ENCODE measurements around the gene FMNL1. TPM values are rescaled to one million over a fixed set of nuclear protein-coding genes. Genes with fewer than 3 reads are reported as not detected.
A peak's percentile ranks its signal among the peaks of the same experiment; 100 is the strongest.

The FMNL1 gene
- total RNA-seq, 1 donor from 2014 or later: 8.7 TPM

- peak overlapping the region; percentile 97 for H3K27ac ChIP-seq (replicated peaks)
- no peak for DNase-seq
- intact Hi-C loops (cut with micrococcal nuclease): no loop called here
- H3K9me3 ChIP-seq (replicated peaks): no peaks in the 10 kb centered on the region
- H3K4me3 ChIP-seq: no peak overlapping the region
- H3K4me1 ChIP-seq: peaks cover 86% of the 10 kb centered on the region
- H3K27me3 ChIP-seq (ENCODE audit: low read depth): no peaks in the 10 kb centered on the region
- no peak for TF ChIP-seq CTCF (IDR thresholded peaks at IDR 0.05; ENCODE audit: borderline replicate concordance)
- peaks cover 49% of the 10 kb centered on the region for H3K36me3 ChIP-seq
Observed at GRCh38 chr17:45289301-45290268, 67.9 kb downstream of the FMNL1 start.

- DNase-seq: no peak
- Histone ChIP-seq H3K27ac (replicated peaks) (peak overlapping the region; percentile 97), H3K9me3 (replicated peaks) (no peaks in the 10 kb centered on the region), H3K27me3 (ENCODE audit: low read depth) (no peaks in the 10 kb centered on the region), H3K4me1 (peaks cover 86% of the 10 kb centered on the region), H3K4me3 (no peak overlapping the region), H3K36me3 (peaks cover 42% of the 10 kb centered on the region)
- no peak for TF ChIP-seq CTCF (IDR thresholded peaks at IDR 0.05; ENCODE audit: borderline replicate concordance)
- intact Hi-C loops (cut with micrococcal nuclease): no loop called here
Observed at GRCh38 chr17:45290269-45290765, 68.6 kb downstream of the FMNL1 start.

GRCh38 chr17:45291171-45291805 is 69.6 kb downstream of the FMNL1 start:
- no peaks in the 10 kb centered on the region for H3K9me3 ChIP-seq (replicated peaks)
- no peaks in the 10 kb centered on the region for H3K27me3 ChIP-seq (ENCODE audit: low read depth)
- peak; percentile 21 for DNase-seq
- peaks cover 33% of the 10 kb centered on the region for H3K36me3 ChIP-seq
- peaks cover 91% of the 10 kb centered on the region for H3K4me1 ChIP-seq
- no peak for TF ChIP-seq CTCF (IDR thresholded peaks at IDR 0.05; ENCODE audit: borderline replicate concordance)
- H3K27ac ChIP-seq (replicated peaks): peak overlapping the region; percentile 97
- H3K4me3 ChIP-seq: no peak overlapping the region
- intact Hi-C loops (cut with micrococcal nuclease): no loop called here

- H3K9me3 ChIP-seq (replicated peaks): no peaks in the 10 kb centered on the region
- peaks cover 18% of the 10 kb centered on the region for H3K36me3 ChIP-seq
- DNase-seq: no peak
- no peaks in the 10 kb centered on the region for H3K27me3 ChIP-seq (ENCODE audit: low read depth)
- TF ChIP-seq CTCF (IDR thresholded peaks at IDR 0.05; ENCODE audit: borderline replicate concordance): no peak
- intact Hi-C loops (cut with micrococcal nuclease): no loop called here
- no peak overlapping the region for H3K4me3 ChIP-seq
- peak overlapping the region; percentile 97 for H3K27ac ChIP-seq (replicated peaks)
- H3K4me1 ChIP-seq: peaks cover 100% of the 10 kb centered on the region
Observed at GRCh38 chr17:45292696-45293412, 71.2 kb downstream of the FMNL1 start.

Measured in left ventricle myocardium inferior (tissue), 1 donor.